GM10847 (cell line): ENCODE results near the gene MIR17HG.

Experiments used
- POLR2A ChIP-seq: IDR thresholded peaks from 2 replicates; pipeline ENCODE4 v1.6.1; 2011; ENCODE audit not compliant: insufficient read length; ENCODE audit errors: extremely low read depth

Gene MIR17HG

GRCh38 chr13:91347202-91347995 lies at the start of gene MIR17HG:
TSS of gene MIR17HG (plus strand) at chr13:91347687.
- peak; percentile 86 for TF ChIP-seq POLR2A

GRCh38 chr13:91298060-91298459 lies 49.4 kb upstream of the MIR17HG start:
- TF ChIP-seq POLR2A: no peak

- no peak for TF ChIP-seq POLR2A
These were observed 45.4 kb upstream of the MIR17HG start for GRCh38 chr13:91302111-91302510.

GRCh38 chr13:91303031-91303430 lies 44.5 kb upstream of the MIR17HG start:
- no peak for TF ChIP-seq POLR2A

GRCh38 chr13:91304741-91305140 lies 42.7 kb upstream of the MIR17HG start:
- no peak for TF ChIP-seq POLR2A

- no peak for TF ChIP-seq POLR2A
These were observed 41.8 kb upstream of the MIR17HG start for GRCh38 chr13:91305652-91306051.

GRCh38 chr13:91307887-91308286 lies 39.6 kb upstream of the MIR17HG start:
- TF ChIP-seq POLR2A: no peak

GRCh38 chr13:91308299-91308698 lies 39.2 kb upstream of the MIR17HG start:
- TF ChIP-seq POLR2A: no peak

- no peak for TF ChIP-seq POLR2A
These were observed 36.0 kb upstream of the MIR17HG start for GRCh38 chr13:91311491-91311890.

GRCh38 chr13:91312324-91312723 lies 35.2 kb upstream of the MIR17HG start:
- no peak for TF ChIP-seq POLR2A

- TF ChIP-seq POLR2A: no peak
These were observed 34.4 kb upstream of the MIR17HG start for GRCh38 chr13:91313103-91313502.

GRCh38 chr13:91313581-91313980 lies 33.9 kb upstream of the MIR17HG start:
- no peak for TF ChIP-seq POLR2A

- TF ChIP-seq POLR2A: no peak
These were observed 32.6 kb upstream of the MIR17HG start for GRCh38 chr13:91314888-91315287.

- TF ChIP-seq POLR2A: no peak
These were observed 28.6 kb upstream of the MIR17HG start for GRCh38 chr13:91318886-91319285.

- no peak for TF ChIP-seq POLR2A
These were observed 27.5 kb upstream of the MIR17HG start for GRCh38 chr13:91319996-91320395.

- no peak for TF ChIP-seq POLR2A
These were observed 24.1 kb upstream of the MIR17HG start for GRCh38 chr13:91323349-91323748.

GRCh38 chr13:91326146-91326545 lies 21.3 kb upstream of the MIR17HG start:
- no peak for TF ChIP-seq POLR2A
